ENCODE measurements around the gene ISM2. TPM values are rescaled to one million over a fixed set of nuclear protein-coding genes. Genes with fewer than 3 reads are reported as not detected.

ISM2 gene
- total and polyA plus RNA-seq, 2 of the 8 experiments (the other 6 are each of a cell fraction or from before 2014, with no cell fraction given): 0.52 to 0.79 TPM

GRCh38 chr14:77544571-77544970 lies 46.0 kb upstream of the ISM2 start (continued):
- TF ChIP-seq TAF7 (optimal IDR thresholded peaks at IDR 0.05; ENCODE audit: borderline replicate concordance, low read depth, low read length): no peak
- no peak for TF ChIP-seq CTCF (IDR thresholded peaks at IDR 0.05; ENCODE audit: control extremely low read depth in 1 of 3, insufficient read depth in 1 of 3, low read depth in 1 of 3, low read length in 3 of 3)
- TF ChIP-seq GTF2F1 (IDR thresholded peaks at IDR 0.05; ENCODE audit: borderline replicate concordance, low read depth, low read length): no peak
- TF ChIP-seq RXRA (IDR thresholded peaks at IDR 0.05; ENCODE audit: insufficient read depth, low read depth, low read length): no peak

Data from H1 (cell line).